ENCODE results near the gene NUP133. TPM values are rescaled to one million over a fixed set of nuclear protein-coding genes. Genes with fewer than 3 reads are reported as not detected.

Gene NUP133
- total and polyA plus RNA-seq, 2 of the 4 experiments (the other 2 are of a cell fraction), result 13.4 to 30.5 TPM

- Histone ChIP-seq H3K4ac (ENCODE audit: low read depth, low read length) (no peak overlapping the region), H4K91ac (ENCODE audit: insufficient read depth, low read depth, low read length) (no peak overlapping the region), H3K36me3 (ENCODE audit: control insufficient read depth, insufficient read depth, low read length) (peaks cover 26% of the 10 kb centered on the region), H3K9ac (ENCODE audit: low read depth, low read length) (no peak overlapping the region), H3K14ac (replicated peaks; ENCODE audit: low read depth, low read length) (no peak overlapping the region), H3K79me1 (ENCODE audit: low read depth in 1 of 2, low read length in 2 of 2) (peaks cover 3 to 9% of the 10 kb centered on the region in 2 experiments; a peak in 3 of 4 replicates), H3K4me1 (ENCODE audit: control insufficient read depth, insufficient read depth, low read length) (no peaks in the 10 kb centered on the region), H2BK20ac (ENCODE audit: low read depth, low read length) (no peak overlapping the region), H2BK15ac (ENCODE audit: low read depth, low read length) (no peak overlapping the region), H3K4me2 (ENCODE audit: low read depth, low read length) (no peak overlapping the region), H2AK9ac (replicated peaks; ENCODE audit: low read depth, low read length, poor library complexity) (no peak overlapping the region), H4K20me1 (ENCODE audit: insufficient read depth, low read length) (no peaks in the 10 kb centered on the region), H2BK5ac (ENCODE audit: low read depth, low read length, poor library complexity, severe bottlenecking) (no peak overlapping the region), H2AK5ac (ENCODE audit: low read depth, low read length) (no peak overlapping the region), H3K56ac (ENCODE audit: extremely low read depth, insufficient read depth, low read length) (no peak overlapping the region), H3K9me3 (ENCODE audit: control insufficient read depth, insufficient read depth, low read length) (no peaks in the 10 kb centered on the region), H4K8ac (ENCODE audit: low read depth in 2 of 2, low read length in 2 of 2) (no peak overlapping the region), H3K27me3 (ENCODE audit: control insufficient read depth, insufficient read depth, low read length) (no peaks in the 10 kb centered on the region), H2BK120ac (ENCODE audit: low read depth, low read length) (no peak overlapping the region), H3K18ac (ENCODE audit: low read depth, low read length) (no peak overlapping the region), H3K27ac (ENCODE audit: insufficient read depth, low read length) (no peak overlapping the region), H3K9me1 (ENCODE audit: insufficient read depth, low read length) (no peaks in the 10 kb centered on the region), H2AFZ (replicated peaks; ENCODE audit: low read length, poor library complexity) (no peak overlapping the region), H4K5ac (ENCODE audit: low read depth, low read length) (no peak overlapping the region), H3K4me3 (ENCODE audit: insufficient read depth, low read depth, low read length) (no peak overlapping the region), H3K23ac (ENCODE audit: low read depth, low read length) (no peak overlapping the region)
- TF ChIP-seq POLR2A (IDR thresholded peaks at IDR 0.05; ENCODE audit: low read depth, low read length) (no peak), RAD21 (IDR thresholded peaks at IDR 0.05; ENCODE audit: low read length) (no peak), CTCF (conservative IDR thresholded peaks at IDR 0.05; ENCODE audit: low read depth, low read length) (no peak), BHLHE40 (IDR thresholded peaks at IDR 0.05; ENCODE audit: low read depth, low read length) (no peak)
- ChIA-PET CTCF (no interaction called here), POLR2A (ENCODE audit: unreplicated experiment) (no interaction called here)
- in situ Hi-C loops (cut with MboI; ENCODE audit: low sequenced_read_pairs) (no loop called here), intact Hi-C loops (cut with micrococcal nuclease) (no loop called here), dilution Hi-C loops (cut with HindIII; ENCODE audit: low sequenced_read_pairs, unreplicated experiment) (no loop called here)
- DNase-seq (peak; percentile 37), ATAC-seq (ENCODE audit: low read depth) (peak; percentile 37)
- no TSS peak for BruUV-seq (replicated peaks)
These were observed 27.1 kb upstream of the NUP133 start for GRCh38 chr1:229535230-229535629.
